ENCODE data around the gene SIPA1L3. TPM values are rescaled to one million over a fixed set of nuclear protein-coding genes. Genes with fewer than 3 reads are reported as not detected.

SIPA1L3 gene
- polyA plus RNA-seq, 2 of the 4 experiments (the other 2 are of a cell fraction), result 28.9 to 50.6 TPM

DNA sequence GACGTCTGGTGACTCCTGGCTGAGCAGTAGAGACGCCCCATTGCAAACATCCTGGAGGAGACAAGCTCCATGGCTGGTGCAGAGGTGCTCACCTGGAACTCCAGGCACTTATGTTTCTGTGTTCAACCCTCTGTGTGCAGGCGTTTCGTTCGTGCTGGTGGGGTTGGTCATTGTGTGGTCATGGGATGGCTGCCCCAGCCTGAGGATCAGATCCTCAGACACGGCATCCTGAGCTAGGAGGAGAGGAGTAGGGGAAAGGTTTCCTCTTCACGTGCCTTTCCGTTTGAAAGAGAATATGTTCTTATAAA, 87.8 kb downstream of the SIPA1L3 start:
- H3K9me3 ChIP-seq, result no peaks in the 10 kb centered on the region
- H3K27ac ChIP-seq, result no peak overlapping the region
- TF ChIP-seq, protein P1, sequence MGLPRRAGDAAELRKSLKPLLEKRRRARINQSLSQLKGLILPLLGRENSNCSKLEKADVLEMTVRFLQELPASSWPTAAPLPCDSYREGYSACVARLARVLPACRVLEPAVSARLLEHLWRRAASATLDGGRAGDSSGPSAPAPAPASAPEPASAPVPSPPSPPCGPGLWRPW (IDR thresholded peaks at IDR 0.05), result no peak
- TF ChIP-seq RCOR1 (IDR thresholded peaks at IDR 0.05; ENCODE audit: low read depth, low read length) (no peak), HOXB5 (CRISPR knock-in tag; IDR thresholded peaks at IDR 0.05) (no peak), HDAC2 (IDR thresholded peaks at IDR 0.05) (no peak)
- TF ChIP-seq, protein P2, sequence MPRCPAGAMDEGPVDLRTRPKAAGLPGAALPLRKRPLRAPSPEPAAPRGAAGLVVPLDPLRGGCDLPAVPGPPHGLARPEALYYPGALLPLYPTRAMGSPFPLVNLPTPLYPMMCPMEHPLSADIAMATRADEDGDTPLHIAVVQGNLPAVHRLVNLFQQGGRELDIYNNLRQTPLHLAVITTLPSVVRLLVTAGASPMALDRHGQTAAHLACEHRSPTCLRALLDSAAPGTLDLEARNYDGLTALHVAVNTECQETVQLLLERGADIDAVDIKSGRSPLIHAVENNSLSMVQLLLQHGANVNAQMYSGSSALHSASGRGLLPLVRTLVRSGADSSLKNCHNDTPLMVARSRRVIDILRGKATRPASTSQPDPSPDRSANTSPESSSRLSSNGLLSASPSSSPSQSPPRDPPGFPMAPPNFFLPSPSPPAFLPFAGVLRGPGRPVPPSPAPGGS (IDR thresholded peaks at IDR 0.05), result no peak
- DNase-seq (ENCODE audit: low read depth in 1 of 2, low spot score in 1 of 2) (no peak), FAIRE-seq (no peak), ATAC-seq (no peak)
- H3K4me3 ChIP-seq, result no peak overlapping the region
- H3K4me1 ChIP-seq, result peaks cover 49% of the 10 kb centered on the region
- CTCF ChIA-PET, result interaction anchor here (0.6 to 26.6 kb wide), 6 partner anchors 8 to 92 kb away, joined by 3 to 391 read pairs (median 8); partner anchors contain the start of genes SIPA1L3 and WDR87
- WGBS (ENCODE audit: missing lambda C conversion rate), result 81% methylated on average over 8 of the region's 8 CpGs
- POLR2A ChIA-PET, result no interaction called here
- H3K4me2 ChIP-seq, result no peak overlapping the region

DNA sequence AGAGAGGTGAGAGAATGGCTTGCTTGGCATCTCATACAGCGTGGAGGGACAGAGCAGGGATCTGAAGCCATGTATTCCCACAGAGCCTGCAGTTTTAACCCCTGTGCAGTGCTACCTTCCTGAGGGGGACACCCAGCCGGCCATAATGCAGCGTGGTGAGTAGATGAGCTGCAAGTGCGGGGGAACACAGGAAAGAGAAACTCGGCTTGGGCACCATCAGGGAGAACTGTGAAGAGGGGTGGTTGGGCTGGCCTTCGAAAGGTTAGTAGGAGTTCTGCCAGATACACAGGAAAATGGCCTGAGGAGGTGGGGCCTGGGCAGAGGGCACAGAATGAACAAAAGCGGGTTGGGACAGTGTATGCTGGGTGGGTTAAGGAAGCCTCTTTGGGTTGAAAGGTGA, 88.3 kb downstream of the SIPA1L3 start:
- CTCF ChIA-PET, result interaction anchor here (0.8 to 26.6 kb wide), 7 partner anchors 8 to 99 kb away, joined by 3 to 391 read pairs (median 4); partner anchors contain the start of genes SIPA1L3 and WDR87

DNA sequence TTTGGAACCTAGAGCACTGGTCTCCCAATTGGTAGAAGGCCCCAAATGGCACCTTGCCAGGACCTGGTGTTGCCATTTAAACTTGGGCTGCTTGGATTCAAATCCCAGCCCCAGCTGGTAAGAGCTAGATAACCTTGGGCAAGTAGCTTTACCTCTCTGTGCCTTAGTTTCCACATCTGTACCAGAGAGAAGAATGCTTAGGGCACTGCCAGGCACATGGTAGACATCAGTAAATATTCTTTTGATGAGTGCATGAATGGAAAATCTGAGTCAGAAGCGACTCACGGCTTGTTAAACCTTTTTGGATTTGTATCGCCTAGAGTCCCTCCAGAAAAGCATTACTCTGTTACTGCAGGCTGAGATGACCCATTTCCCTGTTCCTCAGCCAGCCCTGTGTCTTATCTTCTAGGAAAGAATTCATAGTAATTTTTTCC, 90.9 kb downstream of the SIPA1L3 start:
- Histone ChIP-seq H3K4me2 (peak overlapping the region; percentile 62), H3K4me1 (peaks cover 40% of the 10 kb centered on the region), H3K4me3 (no peak overlapping the region), H3K9me3 (no peaks in the 10 kb centered on the region), H3K27ac (peak overlapping the region; percentile 76 to 87)
- 7% methylated on average over 3 of the region's 3 CpGs for WGBS (ENCODE audit: missing lambda C conversion rate)
- ATAC-seq (peak; percentile 40 to 49; a peak in 5 of 6 replicates), FAIRE-seq (peak; percentile 99), DNase-seq (ENCODE audit: low read depth in 1 of 2, low spot score in 1 of 2) (peak; percentile 72 to 89)
- ChIA-PET POLR2A (interaction anchor here (0.7 to 1.5 kb wide), 2 partner anchors 9 to 66 kb away, joined by 4 to 6 read pairs; no protein-coding TSS in a partner anchor), CTCF (interaction anchor here (0.7 to 26.6 kb wide), 9 partner anchors 11 to 95 kb away, joined by 3 to 391 read pairs (median 5); partner anchors contain the start of genes SIPA1L3 and WDR87)
- TF ChIP-seq RCOR1 (IDR thresholded peaks at IDR 0.05; ENCODE audit: low read depth, low read length) (no peak), POLR2AphosphoS2 (conservative IDR thresholded peaks at IDR 0.05; ENCODE audit: low read length) (no peak), CHD2 (IDR thresholded peaks at IDR 0.05; ENCODE audit: low read length, partially characterized antibody) (peak; percentile 12), RAD21 (conservative IDR thresholded peaks at IDR 0.05 in 1 of 2, IDR thresholded peaks at IDR 0.05 in 1 of 2) (peak in 1 of 2 experiments; percentile 37; a peak in 2 of 5 replicates), CEBPB (IDR thresholded peaks at IDR 0.05) (no peak), NPAS2 (CRISPR knock-in tag; IDR thresholded peaks at IDR 0.05; ENCODE audit: borderline replicate concordance) (no peak), RARB (CRISPR knock-in tag; IDR thresholded peaks at IDR 0.05) (no peak), TFCP2L1 (CRISPR knock-in tag; IDR thresholded peaks at IDR 0.05) (peak; percentile 52; the same call in 1 of the 2 replicates), KDM1A (IDR thresholded peaks at IDR 0.05; ENCODE audit: low read depth) (no peak), JUN (IDR thresholded peaks at IDR 0.05) (peak in 1 of 2 experiments; percentile 54; a peak in 1 of 5 replicates), SMC3 (IDR thresholded peaks at IDR 0.05) (peak; percentile 19; the same call in 1 of the 3 replicates), FOSB (CRISPR knock-in tag; IDR thresholded peaks at IDR 0.05) (peak; percentile 19; the same call in 1 of the 2 replicates), EP300 (IDR thresholded peaks at IDR 0.05) (no peak; a peak in 1 of 5 replicates), HEYL (CRISPR knock-in tag; IDR thresholded peaks at IDR 0.05) (no peak; the same call in 1 of the 2 replicates), EHMT2 (IDR thresholded peaks at IDR 0.05; ENCODE audit: low read depth) (peak; percentile 43; the same call in 1 of the 2 replicates), GATA3 (IDR thresholded peaks at IDR 0.05; ENCODE audit: borderline replicate concordance) (peak; percentile 74; the same call in 1 of the 2 replicates)
- TF ChIP-seq, protein P3, sequence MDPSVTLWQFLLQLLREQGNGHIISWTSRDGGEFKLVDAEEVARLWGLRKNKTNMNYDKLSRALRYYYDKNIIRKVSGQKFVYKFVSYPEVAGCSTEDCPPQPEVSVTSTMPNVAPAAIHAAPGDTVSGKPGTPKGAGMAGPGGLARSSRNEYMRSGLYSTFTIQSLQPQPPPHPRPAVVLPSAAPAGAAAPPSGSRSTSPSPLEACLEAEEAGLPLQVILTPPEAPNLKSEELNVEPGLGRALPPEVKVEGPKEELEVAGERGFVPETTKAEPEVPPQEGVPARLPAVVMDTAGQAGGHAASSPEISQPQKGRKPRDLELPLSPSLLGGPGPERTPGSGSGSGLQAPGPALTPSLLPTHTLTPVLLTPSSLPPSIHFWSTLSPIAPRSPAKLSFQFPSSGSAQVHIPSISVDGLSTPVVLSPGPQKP (IDR thresholded peaks at IDR 0.05; ENCODE audit: low read depth, low read length), result no peak
- TF ChIP-seq, protein P4, sequence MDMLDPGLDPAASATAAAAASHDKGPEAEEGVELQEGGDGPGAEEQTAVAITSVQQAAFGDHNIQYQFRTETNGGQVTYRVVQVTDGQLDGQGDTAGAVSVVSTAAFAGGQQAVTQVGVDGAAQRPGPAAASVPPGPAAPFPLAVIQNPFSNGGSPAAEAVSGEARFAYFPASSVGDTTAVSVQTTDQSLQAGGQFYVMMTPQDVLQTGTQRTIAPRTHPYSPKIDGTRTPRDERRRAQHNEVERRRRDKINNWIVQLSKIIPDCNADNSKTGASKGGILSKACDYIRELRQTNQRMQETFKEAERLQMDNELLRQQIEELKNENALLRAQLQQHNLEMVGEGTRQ (IDR thresholded peaks at IDR 0.05), result no peak
- TF ChIP-seq, protein P5, sequence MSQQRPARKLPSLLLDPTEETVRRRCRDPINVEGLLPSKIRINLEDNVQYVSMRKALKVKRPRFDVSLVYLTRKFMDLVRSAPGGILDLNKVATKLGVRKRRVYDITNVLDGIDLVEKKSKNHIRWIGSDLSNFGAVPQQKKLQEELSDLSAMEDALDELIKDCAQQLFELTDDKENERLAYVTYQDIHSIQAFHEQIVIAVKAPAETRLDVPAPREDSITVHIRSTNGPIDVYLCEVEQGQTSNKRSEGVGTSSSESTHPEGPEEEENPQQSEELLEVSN (IDR thresholded peaks at IDR 0.05; ENCODE audit: borderline replicate concordance, low read depth), result peak; percentile 62

More for the DNA sequence above, 88.3 kb downstream of the SIPA1L3 start:
- no peak overlapping the region for H3K4me2 ChIP-seq
- WGBS (ENCODE audit: missing lambda C conversion rate), result 95% methylated on average over 7 of the region's 7 CpGs
- FAIRE-seq (no peak), ATAC-seq (no peak), DNase-seq (ENCODE audit: low read depth in 1 of 2, low spot score in 1 of 2) (no peak)
- no peak for TF ChIP-seq SMC3 (IDR thresholded peaks at IDR 0.05)
- no peak for TF ChIP-seq CBX2 (IDR thresholded peaks at IDR 0.05; ENCODE audit: borderline replicate concordance, low read depth)
- TF ChIP-seq ZSCAN20 (CRISPR knock-in tag; IDR thresholded peaks at IDR 0.05), result no peak
- TF ChIP-seq MYC (IDR thresholded peaks at IDR 0.05; ENCODE audit: borderline replicate concordance, low read length), result no peak
- TF ChIP-seq RCOR1 (IDR thresholded peaks at IDR 0.05; ENCODE audit: low read depth, low read length), result no peak
- TF ChIP-seq TP53 (CRISPR knock-in tag; IDR thresholded peaks at IDR 0.05), result no peak
- no peak for TF ChIP-seq MAFK (IDR thresholded peaks at IDR 0.05; ENCODE audit: partially characterized antibody)
- TF ChIP-seq EHF (CRISPR knock-in tag; IDR thresholded peaks at IDR 0.05), result no peak
- no peak for TF ChIP-seq JUN (IDR thresholded peaks at IDR 0.05)
- TF ChIP-seq, protein P1 (IDR thresholded peaks at IDR 0.05), result no peak
- no peak for TF ChIP-seq NR3C1 (IDR thresholded peaks at IDR 0.05)
- no peak for TF ChIP-seq ZNF302 (CRISPR knock-in tag; IDR thresholded peaks at IDR 0.05)
- TF ChIP-seq SREBF2 (IDR thresholded peaks at IDR 0.05), result no peak
- no peak for TF ChIP-seq FOXS1 (CRISPR knock-in tag; IDR thresholded peaks at IDR 0.05)
- no peak for TF ChIP-seq POLR2A (IDR thresholded peaks at IDR 0.05; ENCODE audit: low read length)
- TF ChIP-seq, protein P6, sequence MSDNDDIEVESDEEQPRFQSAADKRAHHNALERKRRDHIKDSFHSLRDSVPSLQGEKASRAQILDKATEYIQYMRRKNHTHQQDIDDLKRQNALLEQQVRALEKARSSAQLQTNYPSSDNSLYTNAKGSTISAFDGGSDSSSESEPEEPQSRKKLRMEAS (IDR thresholded peaks at IDR 0.05), result no peak
- no peak for TF ChIP-seq RARB (CRISPR knock-in tag; IDR thresholded peaks at IDR 0.05)
- TF ChIP-seq CBX8 (IDR thresholded peaks at IDR 0.05), result no peak
- TF ChIP-seq HEYL (CRISPR knock-in tag; IDR thresholded peaks at IDR 0.05), result no peak
- no peak for TF ChIP-seq ESRRA (IDR thresholded peaks at IDR 0.05; ENCODE audit: borderline replicate concordance, low read length)
- H3K4me1 ChIP-seq, result peaks cover 49% of the 10 kb centered on the region
- POLR2A ChIA-PET, result no interaction called here
- H3K4me3 ChIP-seq, result no peak overlapping the region
- peak overlapping the region in 1 of 2 experiments; percentile 87; a peak in 3 of 6 replicates for H3K27ac ChIP-seq
- no peaks in the 10 kb centered on the region for H3K9me3 ChIP-seq
